Heart left ventricle (tissue), 13 donors: ENCODE measurements around the gene EMB.
"Not testable (repeated sequence)": the region's sequence is repeated elsewhere in the genome, so short reads cannot be mapped to it uniquely, and the experiment has no call there.

Experiments
- POLR2A ChIP-seq, 2 donors: fragments of 450-650 bp; IDR thresholded peaks; one replicate each; pipeline ENCODE4 v1.6.1; 2017; ENCODE audit warnings: antibody characterized with exemption in 2 of 2, mild to moderate bottlenecking in 2 of 2, moderate library complexity in 2 of 2
- TF ChIP-seq, protein P1 (sequence below), 12 donors: fragments of 200-600 bp; sonication (generic) in 4 of 12; IDR thresholded peaks; one replicate each; pipeline versions ENCODE4 v1.5.0 to v1.8.0; 2018 to 2022; ENCODE audit warnings: antibody characterized with exemption in 12 of 12, mild to moderate bottlenecking in 5 of 12
- donor health status: ischemic (EF 13 %, LVEDD 7.1; RV severe dilation, severe dysfunction).
- donor health status: DM: no; HTN: yes; CAD: no.
- donor health status: DM: no; HTN: no; CAD: no.
- donor health status: ischemic (EF 25% LVEDD 6.9; RV normal size, moderate dysfunction).
- donor health status: ischemic (EF 25% LVEDD 5.7; RV mildly dilated, moderate dysfunction).
- donor health status: ischemic (EF 35%, LVEDD 5.7; RV mildly dilated, moderate dysfunction).
- donor health status: nonischemic (EF 11% LVEDD 7.7; RV severe dilation, severe dysfunction).
- donor health status: DM: yes; HTN: yes; CAD: no.
- donor health status: PGD.
- donor health status: ischemic (EF 29% LVEDD 5.4; RV normal size, mild dysfunction).
- donor health status: nonischemic (EF 23%, LVEDD 6.1; RV moderate dilation, normal function).

GRCh38 chr5:50478790-50479189, 37.7 kb upstream of the EMB start:
- TF ChIP-seq, protein P1, sequence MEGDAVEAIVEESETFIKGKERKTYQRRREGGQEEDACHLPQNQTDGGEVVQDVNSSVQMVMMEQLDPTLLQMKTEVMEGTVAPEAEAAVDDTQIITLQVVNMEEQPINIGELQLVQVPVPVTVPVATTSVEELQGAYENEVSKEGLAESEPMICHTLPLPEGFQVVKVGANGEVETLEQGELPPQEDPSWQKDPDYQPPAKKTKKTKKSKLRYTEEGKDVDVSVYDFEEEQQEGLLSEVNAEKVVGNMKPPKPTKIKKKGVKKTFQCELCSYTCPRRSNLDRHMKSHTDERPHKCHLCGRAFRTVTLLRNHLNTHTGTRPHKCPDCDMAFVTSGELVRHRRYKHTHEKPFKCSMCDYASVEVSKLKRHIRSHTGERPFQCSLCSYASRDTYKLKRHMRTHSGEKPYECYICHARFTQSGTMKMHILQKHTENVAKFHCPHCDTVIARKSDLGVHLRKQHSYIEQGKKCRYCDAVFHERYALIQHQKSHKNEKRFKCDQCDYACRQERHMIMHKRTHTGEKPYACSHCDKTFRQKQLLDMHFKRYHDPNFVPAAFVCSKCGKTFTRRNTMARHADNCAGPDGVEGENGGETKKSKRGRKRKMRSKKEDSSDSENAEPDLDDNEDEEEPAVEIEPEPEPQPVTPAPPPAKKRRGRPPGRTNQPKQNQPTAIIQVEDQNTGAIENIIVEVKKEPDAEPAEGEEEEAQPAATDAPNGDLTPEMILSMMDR (IDR thresholded peaks at IDR 0.05), result not testable (repeated sequence)
- not testable (repeated sequence) for TF ChIP-seq POLR2A (IDR thresholded peaks at IDR 0.05)
